K562 (cell line): ENCODE results near the gene BDKRB2. TPM values are rescaled to one million over a fixed set of nuclear protein-coding genes. Genes with fewer than 3 reads are reported as not detected.

Source experiments
- ATAC-seq: fragments of 200-7000 bp; cut with Tn5 transposase; 3 replicates; pipeline ENCODE4 v1.9.1; 2020; ENCODE audit warnings: moderate library complexity
- BruUV-seq: library from RNA; stranded (reverse); fragments of 400-500 nt; replicated peaks from 2 replicates; lab custom pipeline; 2021; lab: Mats Ljungman, UMichigan
- CTCF ChIA-PET: fragments of 300-600 bp; formaldehyde crosslinking; extraction: SDS; loops from one replicate; lab custom pipeline; 2021; ENCODE audit warnings: low intra/inter-chr PET ratio; lab: Yijun Ruan, JAX
- POLR2A ChIA-PET: fragments of 300-600, 350-650 bp; sonication (Branson Sonifier 250); formaldehyde crosslinking; extraction: SDS; loops from one replicate; lab custom pipeline; 2021; ENCODE audit warnings: antibody characterized with exemption, inconsistent platforms; lab: Yijun Ruan, JAX
- DNase-seq, 4 experiments: peaks; one replicate each; pipeline versions ENCODE4 v3.0.0 to v3.0.0-alpha.2; 2011 to 2018; ENCODE audit warnings: low spot score in 3 of 4, mixed read lengths in 3 of 4; ENCODE audit errors: extremely low read depth in 1 of 4
- FAIRE-seq: peaks from 2 replicates; lab custom pipeline; 2011; peaks lifted over from hg19 to GRCh38; lab: Jason Lieb, UNC
- H2AFZ ChIP-seq: 2 replicates; pipeline ENCODE4 v1.6.0; 2011; ENCODE audit warnings: low read depth, low read length, control low read depth, inconsistent platforms
- H3K27ac ChIP-seq: fragments of 200-600 bp; 3 replicates; pipeline ENCODE4 v1.8.0; 2011; ENCODE audit warnings: low read depth, mild to moderate bottlenecking, control low read depth, inconsistent platforms, low read length, moderate library complexity, mixed read lengths; ENCODE audit errors: extremely low read depth
- H3K27me3 ChIP-seq, 2 experiments: fragments of 300-600 bp in 1 of 2; 2 replicates in 1 of 2; 3 replicates in 1 of 2; pipeline versions ENCODE4 v1.6.0 to v1.8.0; 2011; ENCODE audit warnings: inconsistent platforms in 2 of 2, low read length in 2 of 2, mild to moderate bottlenecking in 1 of 2, mixed read lengths in 1 of 2, moderate library complexity in 1 of 2; ENCODE audit not compliant: control insufficient read depth in 2 of 2, insufficient read depth in 2 of 2
- H3K36me3 ChIP-seq: fragments of 300-600 bp; 3 replicates; pipeline ENCODE4 v1.8.0; 2011; ENCODE audit warnings: mild to moderate bottlenecking, low read length, inconsistent platforms; ENCODE audit not compliant: control insufficient read depth, insufficient read depth
- H3K4me1 ChIP-seq, 2 experiments: fragments of 200-600 bp in 1 of 2; replicated peaks in 1 of 2; 2 replicates in 1 of 2; 3 replicates in 1 of 2; pipeline versions ENCODE4 v1.5.1 to v1.8.0; 2011; ENCODE audit warnings: inconsistent platforms in 2 of 2, low read length in 2 of 2, mild to moderate bottlenecking in 1 of 2, mixed read lengths in 1 of 2, moderate library complexity in 1 of 2; ENCODE audit not compliant: control insufficient read depth in 2 of 2, insufficient read depth in 2 of 2
- H3K4me2 ChIP-seq: 2 replicates; pipeline ENCODE4 v1.6.1; 2011; ENCODE audit warnings: low read length, control low read depth, inconsistent platforms, mixed read lengths; ENCODE audit not compliant: insufficient read depth
- H3K4me3 ChIP-seq: fragments of 200-600 bp; sonication (generic), shearing (Covaris generic); 2 replicates; pipeline ENCODE4 v1.5.1; 2016; ENCODE audit warnings: control low read depth, inconsistent platforms
- H3K79me2 ChIP-seq: fragments of 200-600 bp; 3 replicates; pipeline ENCODE4 v1.8.0; 2011; ENCODE audit warnings: low read length, inconsistent platforms; ENCODE audit not compliant: control insufficient read depth, insufficient read depth
- H3K9ac ChIP-seq, 2 experiments: 2 replicates each; pipeline versions ENCODE4 v1.6.0 to v1.6.1; 2011; ENCODE audit warnings: low read depth in 2 of 2, low read length in 2 of 2, control low read depth in 1 of 2, inconsistent platforms in 1 of 2, mild to moderate bottlenecking in 1 of 2, mixed read lengths in 1 of 2; ENCODE audit not compliant: insufficient read depth in 1 of 2
- H3K9me1 ChIP-seq: one replicate; pipeline ENCODE4 v1.6.0; 2011; ENCODE audit warnings: inconsistent platforms, mild to moderate bottlenecking, low read length, moderate library complexity; ENCODE audit not compliant: control insufficient read depth, insufficient read depth
- H3K9me3 ChIP-seq: replicated peaks from 2 replicates; pipeline ENCODE4 v1.5.1; 2011; ENCODE audit warnings: low read depth, low read length, inconsistent platforms; ENCODE audit not compliant: control insufficient read depth, insufficient read depth
- H4K20me1 ChIP-seq: replicated peaks from 2 replicates; pipeline ENCODE4 v1.6.1; 2011; ENCODE audit warnings: low read length, inconsistent platforms, mixed read lengths; ENCODE audit not compliant: control insufficient read depth, insufficient read depth
- CBX5 ChIP-seq: IDR thresholded peaks from 2 replicates; pipeline ENCODE4 v1.6.1; 2014; ENCODE audit warnings: low read depth, borderline replicate concordance
- DPF2 ChIP-seq: fragments of 450-650 bp; IDR thresholded peaks from 2 replicates; pipeline ENCODE4 v1.6.1; 2016
- ERF ChIP-seq: fragments of 450-650 bp; formaldehyde crosslinking; IDR thresholded peaks from 2 replicates; pipeline ENCODE4 v1.4.0; 2020; ENCODE audit warnings: mild to moderate bottlenecking, mixed read lengths
- HOXB6 ChIP-seq: fragments of 250-450 bp; sonication (Bioruptor Pico); IDR thresholded peaks from 2 replicates; pipeline ENCODE4 v1.5.1; 2022; ENCODE audit warnings: mild to moderate bottlenecking, borderline replicate concordance
- ILK ChIP-seq: fragments of 450-650 bp; IDR thresholded peaks from 2 replicates; pipeline ENCODE4 v1.6.1; 2016; ENCODE audit warnings: missing genetic modification characterization, low read depth, mild to moderate bottlenecking, missing compliant biosample characterization, moderate library complexity, borderline replicate concordance
- SIX5 ChIP-seq, 2 experiments: IDR thresholded peaks; 2 replicates each; pipeline ENCODE4 v1.6.1; 2011; ENCODE audit warnings: low read length in 2 of 2, borderline replicate concordance in 1 of 2, low read depth in 1 of 2, mild to moderate bottlenecking in 1 of 2, moderate library complexity in 1 of 2; ENCODE audit not compliant: insufficient read depth in 1 of 2
- SLC30A9 ChIP-seq: fragments of 250-450 bp; sonication (Bioruptor Pico); IDR thresholded peaks from 2 replicates; pipeline ENCODE4 v1.8.0; 2022; ENCODE audit warnings: mild to moderate bottlenecking, moderate library complexity
- SMARCC2 ChIP-seq: fragments of 450-650 bp; IDR thresholded peaks from 2 replicates; pipeline ENCODE4 v1.6.1; 2017; ENCODE audit warnings: antibody characterized with exemption, moderate library complexity, mild to moderate bottlenecking, low read depth
- TEAD2 ChIP-seq: fragments of 450-650 bp; IDR thresholded peaks from 2 replicates; pipeline ENCODE4 v1.6.1; 2016; ENCODE audit warnings: missing genetic modification characterization, control low read depth, missing compliant biosample characterization
- ZNF780A ChIP-seq: fragments of 250-450 bp; sonication (Bioruptor Pico); IDR thresholded peaks from 2 replicates; pipeline ENCODE4 v1.5.0; 2021; ENCODE audit warnings: mild to moderate bottlenecking
- WGBS: fragments of 100-300 bp; shearing (Covaris generic); methylation state at CpG from one replicate; pipeline ENCODE4 v1.1.6; 2016; ENCODE audit warnings: low coverage, mixed read lengths; ENCODE audit not compliant: insufficient coverage; ENCODE audit errors: missing lambda C conversion rate; 5-methylcytosine and 5-hydroxymethylcytosine counted together
- in situ Hi-C: fragments of 300-500 bp; cut with MboI; formaldehyde crosslinking; loops from 4 replicates; pipeline ENCODE4 v1.15.0; 2018; ENCODE audit warnings: inconsistent platforms, mixed read lengths
- intact Hi-C: fragments of 100-400 bp; cut with micrococcal nuclease; formaldehyde crosslinking; loops from 2 replicates; pipeline ENCODE4 v1.14.2; 2022
- polyA plus RNA-seq, 8 experiments: library from polyadenylated mRNA; depleted of rRNA in 4 of 8; stranded (reverse) in 5 of 8; unstranded in 3 of 8; fragments of >200 nt; fragmentation: Nextera tagmentation in 2 of 8; fragmentation: Illumina TruSeq in 1 of 8; extraction: Ambion mirVana in 2 of 8; extraction: Trizol in 1 of 8; gene quantifications; 2 replicates each; pipeline versions ENCODE4 v1.2.1 to v1.2.3, GENCODE V29; 2011 to 2014; ENCODE audit warnings: inconsistent platforms in 1 of 8, missing spikeins in 1 of 8
- total RNA-seq, 7 experiments: library from RNA; depleted of rRNA in 6 of 7; stranded (reverse); fragments of >200 nt in 6 of 7; fragmentation: Illumina TruSeq in 2 of 7; extraction: Trizol in 2 of 7; gene quantifications; 2 replicates each; pipeline versions ENCODE4 v1.2.1 to v1.2.3, GENCODE V29; 2011 to 2021; ENCODE audit warnings: low replicate concordance in 1 of 7
- TF ChIP-seq, protein P1 (sequence below), 3 experiments: fragments of 200-800 bp in 1 of 3; sonication (Bioruptor generic) in 1 of 3; sonication (generic) in 1 of 3; formaldehyde crosslinking in 1 of 3; IDR thresholded peaks; 2 replicates each; pipeline versions ENCODE4 v1.6.1 to v1.8.0; 2016 to 2022; ENCODE audit warnings: mild to moderate bottlenecking in 2 of 3, missing compliant biosample characterization in 2 of 3, missing genetic modification characterization in 2 of 3, missing genetic modification reagents in 1 of 3
- TF ChIP-seq, protein P2 (sequence below): fragments of 450-650 bp; IDR thresholded peaks from 2 replicates; pipeline ENCODE4 v1.6.1; 2016; ENCODE audit warnings: low read depth

Gene BDKRB2
- total and polyA plus RNA-seq, 9 of the 15 experiments (the other 6 are each of a cell fraction or from before 2014, with no cell fraction given), result 0.02 TPM; not detected in 8

DNA sequence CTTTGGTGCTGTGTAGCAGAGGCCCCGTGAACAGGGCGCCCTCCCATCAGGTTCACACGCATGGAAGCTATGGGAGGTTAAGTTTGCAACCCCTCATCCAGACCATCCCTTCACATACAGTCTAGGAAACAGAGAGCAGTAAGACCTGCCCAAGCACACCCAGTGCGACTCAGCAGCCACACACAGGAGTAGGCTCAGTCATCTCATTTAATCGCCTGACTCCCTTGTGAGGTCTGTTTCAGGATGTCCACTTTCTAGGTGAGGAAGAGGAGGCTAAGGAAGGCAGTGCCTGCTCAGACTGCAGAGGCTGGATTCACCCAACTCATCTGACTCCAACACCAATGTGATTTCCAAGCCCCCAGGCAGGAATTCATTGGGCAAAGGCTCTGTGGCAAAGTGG lies 63.3 kb downstream of the BDKRB2 start:
- no peak overlapping the region for H3K9ac ChIP-seq
- WGBS, result 0% methylated on average over 4 of the region's 5 CpGs
- FAIRE-seq (no peak), DNase-seq (no peak), ATAC-seq (no peak)
- intact Hi-C loops, result no loop called here
- no peaks in the 10 kb centered on the region for H3K79me2 ChIP-seq
- H3K27ac ChIP-seq, result no peak overlapping the region
- no peak overlapping the region for H3K4me3 ChIP-seq
- H3K4me1 ChIP-seq, result peaks cover 0 to 4% of the 10 kb centered on the region in 2 experiments; a peak in 2 of 5 replicates
- POLR2A ChIA-PET, result no interaction called here
- H3K27me3 ChIP-seq, result peaks cover 3 to 45% of the 10 kb centered on the region in 2 experiments; a peak in 4 of 5 replicates
- CTCF ChIA-PET, result no interaction called here
- no peaks in the 10 kb centered on the region for H4K20me1 ChIP-seq
- no peaks in the 10 kb centered on the region for H3K36me3 ChIP-seq
- H3K4me2 ChIP-seq, result no peak overlapping the region
- H3K9me3 ChIP-seq, result no peaks in the 10 kb centered on the region
- TF ChIP-seq HOXB6 (CRISPR knock-in tag) (no peak), SIX5 (IDR thresholded peaks at IDR 0.05; ENCODE audit: borderline replicate concordance in 1 of 2, insufficient read depth in 1 of 2, low read depth in 1 of 2, low read length in 2 of 2) (no peak), SMARCC2 (no peak), TEAD2 (tag) (no peak), ERF (CRISPR knock-in tag) (no peak), DPF2 (no peak), ZNF780A (no peak), CBX5 (no peak), SLC30A9 (no peak), ILK (no peak)
- TF ChIP-seq, protein P1, sequence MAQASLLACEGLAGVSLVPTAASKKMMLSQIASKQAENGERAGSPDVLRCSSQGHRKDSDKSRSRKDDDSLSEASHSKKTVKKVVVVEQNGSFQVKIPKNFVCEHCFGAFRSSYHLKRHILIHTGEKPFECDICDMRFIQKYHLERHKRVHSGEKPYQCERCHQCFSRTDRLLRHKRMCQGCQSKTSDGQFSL (CRISPR knock-in tag; IDR thresholded peaks at IDR 0.05), result no peak
- TF ChIP-seq, protein P1 (tag; IDR thresholded peaks at IDR 0.05), result no peak
- TF ChIP-seq, protein P2, sequence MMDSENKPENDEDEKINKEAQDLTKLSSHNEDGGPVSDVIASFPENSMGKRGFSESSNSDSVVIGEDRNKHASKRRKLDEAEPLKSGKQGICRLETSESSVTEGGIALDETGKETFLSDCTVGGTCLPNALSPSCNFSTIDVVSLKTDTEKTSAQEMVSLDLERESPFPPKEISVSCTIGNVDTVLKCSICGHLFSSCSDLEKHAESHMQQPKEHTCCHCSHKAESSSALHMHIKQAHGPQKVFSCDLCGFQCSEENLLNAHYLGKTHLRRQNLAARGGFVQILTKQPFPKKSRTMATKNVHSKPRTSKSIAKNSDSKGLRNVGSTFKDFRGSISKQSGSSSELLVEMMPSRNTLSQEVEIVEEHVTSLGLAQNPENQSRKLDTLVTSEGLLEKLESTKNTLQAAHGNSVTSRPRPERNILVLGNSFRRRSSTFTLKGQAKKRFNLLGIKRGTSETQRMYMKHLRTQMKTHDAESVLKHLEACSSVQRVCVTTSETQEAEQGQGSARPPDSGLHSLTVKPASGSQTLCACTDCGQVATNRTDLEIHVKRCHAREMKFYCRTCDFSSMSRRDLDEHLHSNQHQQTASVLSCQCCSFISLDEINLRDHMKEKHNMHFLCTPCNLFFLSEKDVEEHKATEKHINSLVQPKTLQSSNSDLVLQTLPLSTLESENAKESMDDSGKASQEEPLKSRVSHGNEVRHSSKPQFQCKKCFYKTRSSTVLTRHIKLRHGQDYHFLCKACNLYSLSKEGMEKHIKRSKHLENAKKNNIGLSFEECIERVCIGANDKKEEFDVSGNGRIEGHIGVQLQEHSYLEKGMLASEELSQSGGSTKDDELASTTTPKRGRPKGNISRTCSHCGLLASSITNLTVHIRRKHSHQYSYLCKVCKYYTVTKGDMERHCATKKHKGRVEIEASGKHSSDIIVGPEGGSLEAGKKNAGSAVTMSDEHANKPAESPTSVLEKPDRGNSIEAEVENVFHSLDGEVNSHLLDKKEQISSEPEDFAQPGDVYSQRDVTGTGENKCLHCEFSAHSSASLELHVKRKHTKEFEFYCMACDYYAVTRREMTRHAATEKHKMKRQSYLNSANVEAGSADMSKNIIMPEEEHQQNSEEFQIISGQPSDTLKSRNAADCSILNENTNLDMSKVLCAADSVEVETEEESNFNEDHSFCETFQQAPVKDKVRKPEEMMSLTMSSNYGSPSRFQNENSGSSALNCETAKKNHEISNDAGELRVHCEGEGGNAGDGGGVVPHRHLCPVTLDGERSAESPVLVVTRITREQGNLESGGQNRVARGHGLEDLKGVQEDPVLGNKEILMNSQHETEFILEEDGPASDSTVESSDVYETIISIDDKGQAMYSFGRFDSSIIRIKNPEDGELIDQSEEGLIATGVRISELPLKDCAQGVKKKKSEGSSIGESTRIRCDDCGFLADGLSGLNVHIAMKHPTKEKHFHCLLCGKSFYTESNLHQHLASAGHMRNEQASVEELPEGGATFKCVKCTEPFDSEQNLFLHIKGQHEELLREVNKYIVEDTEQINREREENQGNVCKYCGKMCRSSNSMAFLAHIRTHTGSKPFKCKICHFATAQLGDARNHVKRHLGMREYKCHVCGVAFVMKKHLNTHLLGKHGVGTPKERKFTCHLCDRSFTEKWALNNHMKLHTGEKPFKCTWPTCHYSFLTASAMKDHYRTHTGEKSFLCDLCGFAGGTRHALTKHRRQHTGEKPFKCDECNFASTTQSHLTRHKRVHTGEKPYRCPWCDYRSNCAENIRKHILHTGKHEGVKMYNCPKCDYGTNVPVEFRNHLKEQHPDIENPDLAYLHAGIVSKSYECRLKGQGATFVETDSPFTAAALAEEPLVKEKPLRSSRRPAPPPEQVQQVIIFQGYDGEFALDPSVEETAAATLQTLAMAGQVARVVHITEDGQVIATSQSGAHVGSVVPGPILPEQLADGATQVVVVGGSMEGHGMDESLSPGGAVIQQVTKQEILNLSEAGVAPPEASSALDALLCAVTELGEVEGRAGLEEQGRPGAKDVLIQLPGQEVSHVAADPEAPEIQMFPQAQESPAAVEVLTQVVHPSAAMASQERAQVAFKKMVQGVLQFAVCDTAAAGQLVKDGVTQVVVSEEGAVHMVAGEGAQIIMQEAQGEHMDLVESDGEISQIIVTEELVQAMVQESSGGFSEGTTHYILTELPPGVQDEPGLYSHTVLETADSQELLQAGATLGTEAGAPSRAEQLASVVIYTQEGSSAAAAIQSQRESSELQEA, result no peak
- BruUV-seq, result no TSS peak
- H2AFZ ChIP-seq, result no peak overlapping the region
- in situ Hi-C loops, result loop anchor here (10.0 to 25.0 kb wide), 2 partner anchors 153 to 706 kb away; no protein-coding TSS in a partner anchor
- H3K9me1 ChIP-seq, result no peaks in the 10 kb centered on the region
